DMS 273 (cell line): ENCODE measurements around the gene HAPLN2.
A peak's percentile ranks its signal among the peaks of the same experiment; 100 is the strongest.

Source experiments
- DNase-seq: peaks from one replicate; lab custom pipeline; 2025; ENCODE audit not compliant: unreplicated experiment; lab: John Stamatoyannopoulos, UW

Gene HAPLN2

GRCh38 chr1:156643778-156644092 is 24.5 kb downstream of the HAPLN2 start:
- no peak for DNase-seq

GRCh38 chr1:156644146-156644545 is 24.9 kb downstream of the HAPLN2 start:
- DNase-seq = no peak

DNA sequence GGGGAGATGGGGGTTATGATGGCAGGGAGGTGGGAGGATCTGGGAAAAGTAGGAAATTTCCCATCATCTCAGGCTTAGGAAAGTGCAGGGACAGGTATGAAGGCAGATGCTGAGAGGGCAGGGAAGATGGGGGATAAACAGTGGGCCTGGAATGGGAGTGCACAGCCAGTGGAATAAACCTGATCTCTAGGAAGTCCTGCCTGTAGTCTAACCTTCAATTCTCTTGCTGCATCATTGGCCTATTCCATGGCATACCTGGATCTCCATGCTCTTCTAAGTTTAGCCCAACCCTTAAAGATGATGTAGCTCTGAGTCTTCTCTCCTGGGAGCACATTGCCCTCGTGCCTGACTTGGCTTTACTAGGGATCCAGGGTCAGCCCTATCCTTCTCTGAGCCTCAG is 25.4 kb downstream of the HAPLN2 start:
- no peak for DNase-seq

DNA sequence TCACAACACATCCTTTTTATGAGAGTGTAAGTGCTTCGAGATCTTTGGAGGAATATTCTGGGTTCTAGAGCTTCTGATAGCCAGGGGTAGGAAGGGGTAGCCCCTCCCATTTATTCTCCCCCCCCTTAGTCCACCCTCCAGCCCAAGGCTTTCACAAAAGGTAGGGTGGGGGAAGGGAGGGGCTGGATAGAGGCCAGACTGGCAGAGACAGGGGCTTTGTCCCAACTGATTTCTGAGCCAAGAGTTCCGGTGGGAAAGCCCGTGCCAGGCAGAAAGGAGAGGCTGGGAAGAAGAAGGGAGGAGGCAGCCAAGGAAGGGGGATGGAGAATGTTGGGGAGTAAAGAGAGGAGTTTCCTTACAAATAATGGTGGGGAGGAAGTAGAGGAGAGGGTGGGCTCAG is 25.8 kb downstream of the HAPLN2 start:
- DNase-seq = no peak

GRCh38 chr1:156645666-156646065 is 26.5 kb downstream of the HAPLN2 start:
- DNase-seq = no peak

- DNase-seq = no peak
These were observed 27.6 kb downstream of the HAPLN2 start for GRCh38 chr1:156646738-156647211.

- no peak for DNase-seq
These were observed 28.1 kb downstream of the HAPLN2 start for GRCh38 chr1:156647351-156647750.

DNA sequence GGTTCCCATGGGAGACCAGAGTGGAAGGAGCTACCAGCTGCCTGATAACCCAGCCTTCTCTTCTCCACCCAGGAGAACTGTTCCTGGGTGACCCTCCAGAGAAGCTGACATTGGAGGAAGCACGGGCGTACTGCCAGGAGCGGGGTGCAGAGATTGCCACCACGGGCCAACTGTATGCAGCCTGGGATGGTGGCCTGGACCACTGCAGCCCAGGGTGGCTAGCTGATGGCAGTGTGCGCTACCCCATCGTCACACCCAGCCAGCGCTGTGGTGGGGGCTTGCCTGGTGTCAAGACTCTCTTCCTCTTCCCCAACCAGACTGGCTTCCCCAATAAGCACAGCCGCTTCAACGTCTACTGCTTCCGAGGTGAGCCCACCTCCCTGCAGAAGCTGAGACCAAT is 29.3 kb downstream of the HAPLN2 start:
- no peak for DNase-seq

DNA sequence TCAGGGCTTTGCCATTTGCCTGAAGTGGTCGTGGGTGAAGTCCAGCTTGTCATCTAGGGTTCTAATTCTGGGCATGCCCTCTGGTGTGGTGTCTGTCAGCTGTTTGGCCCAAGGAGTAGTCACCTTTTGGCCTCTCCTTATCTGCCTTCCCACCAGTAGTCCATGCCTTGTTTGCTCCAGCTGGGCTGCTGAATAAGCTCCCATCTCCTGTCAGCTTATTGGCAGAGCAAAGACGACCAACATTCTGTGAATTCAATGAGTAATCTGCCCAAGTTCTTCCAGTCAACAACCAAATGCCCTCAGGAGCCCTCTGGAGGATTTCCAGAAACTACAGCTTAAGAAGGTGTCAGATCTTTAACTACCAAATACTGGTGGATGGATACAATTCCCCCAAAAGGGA is 29.7 kb downstream of the HAPLN2 start:
- peak; percentile 61 for DNase-seq

GRCh38 chr1:156652131-156652991 is 33.1 kb downstream of the HAPLN2 start:
- peak; percentile 82 for DNase-seq

GRCh38 chr1:156652992-156653355 is 33.8 kb downstream of the HAPLN2 start:
- DNase-seq = no peak

GRCh38 chr1:156654700-156655099 is 35.5 kb downstream of the HAPLN2 start:
- DNase-seq = peak; percentile 83

DNA sequence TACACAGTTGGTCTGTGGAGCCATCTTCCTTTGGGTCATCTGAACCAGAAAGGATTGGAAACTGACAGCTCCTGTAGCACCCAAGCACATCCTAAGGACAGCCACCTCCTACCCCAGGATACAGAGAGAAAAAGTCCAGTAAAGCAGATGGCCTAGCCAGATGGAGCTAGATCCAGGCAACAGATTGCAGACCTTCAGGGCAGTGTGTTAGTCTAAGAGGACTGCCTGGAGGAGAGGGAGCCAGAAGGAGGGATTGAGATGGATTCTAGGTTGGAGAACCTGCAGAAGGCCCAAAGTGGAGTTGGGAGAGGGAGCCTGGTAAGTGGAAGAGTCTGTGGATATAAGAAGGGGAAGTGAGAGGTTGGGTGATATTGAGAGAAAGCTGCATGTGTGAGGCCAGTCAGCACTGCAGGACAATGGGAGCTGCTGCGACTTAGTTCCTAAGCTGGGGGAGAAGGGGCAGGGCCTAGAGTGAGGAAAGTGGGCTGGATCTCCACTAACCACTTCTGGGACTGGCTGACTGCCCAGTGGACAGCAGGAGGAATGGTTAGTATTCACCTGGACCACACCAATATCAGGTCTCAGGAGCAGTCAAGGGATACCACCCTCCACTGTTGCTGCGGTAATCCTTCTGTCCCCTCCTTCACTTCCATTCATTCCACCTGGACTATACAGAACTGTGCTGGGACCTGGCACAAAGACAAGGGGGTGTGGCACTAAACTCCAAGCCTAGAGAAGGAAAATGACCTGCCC is 36.1 kb downstream of the HAPLN2 start:
- DNase-seq = peak; percentile 93

- no peak for DNase-seq
These were observed 36.8 kb downstream of the HAPLN2 start for GRCh38 chr1:156655904-156656516.

DNA sequence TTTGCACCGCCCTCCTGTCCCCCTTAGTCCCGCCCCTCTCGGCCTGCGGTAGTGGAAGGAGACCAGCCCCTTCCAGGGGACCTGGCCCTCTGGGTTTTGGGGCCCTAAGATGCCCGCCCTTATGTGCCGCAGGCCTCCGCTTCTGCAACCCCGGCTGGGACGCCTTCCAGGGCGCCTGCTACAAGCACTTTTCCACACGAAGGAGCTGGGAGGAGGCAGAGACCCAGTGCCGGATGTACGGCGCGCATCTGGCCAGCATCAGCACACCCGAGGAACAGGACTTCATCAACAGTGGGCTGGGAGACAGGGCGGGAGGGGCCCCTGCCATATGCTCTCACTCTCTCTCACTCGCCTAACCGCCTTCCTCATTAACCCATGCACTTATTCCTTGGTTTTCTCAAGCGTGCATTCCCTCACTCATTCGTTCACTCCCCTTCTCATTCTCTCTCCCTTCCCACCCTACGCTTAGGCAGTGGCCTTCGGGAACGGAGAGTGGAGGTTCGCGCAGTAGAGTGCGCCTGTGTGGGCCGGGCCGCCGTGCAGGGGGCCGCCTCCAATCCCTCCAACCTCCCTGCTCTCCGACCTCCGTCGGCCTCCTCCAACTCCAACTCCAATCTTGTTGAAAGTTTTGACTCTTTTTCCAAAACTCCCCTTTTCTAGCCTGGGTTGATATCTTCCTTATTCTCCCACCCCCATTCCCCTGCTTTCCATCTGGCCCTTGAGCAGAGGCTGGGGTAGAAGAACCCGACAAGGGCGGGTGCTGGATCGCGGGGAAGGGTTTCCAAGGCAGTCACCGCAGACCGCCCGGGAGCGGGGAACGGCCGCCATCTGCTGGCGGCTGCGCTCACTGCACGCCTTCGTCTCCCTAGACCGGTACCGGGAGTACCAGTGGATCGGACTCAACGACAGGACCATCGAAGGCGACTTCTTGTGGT is 37.9 kb downstream of the HAPLN2 start:
- peak; percentile 93 for DNase-seq

GRCh38 chr1:156657741-156658319 is 38.6 kb downstream of the HAPLN2 start:
- DNase-seq = no peak

GRCh38 chr1:156658496-156658895 is 39.3 kb downstream of the HAPLN2 start:
- DNase-seq = no peak

DNA sequence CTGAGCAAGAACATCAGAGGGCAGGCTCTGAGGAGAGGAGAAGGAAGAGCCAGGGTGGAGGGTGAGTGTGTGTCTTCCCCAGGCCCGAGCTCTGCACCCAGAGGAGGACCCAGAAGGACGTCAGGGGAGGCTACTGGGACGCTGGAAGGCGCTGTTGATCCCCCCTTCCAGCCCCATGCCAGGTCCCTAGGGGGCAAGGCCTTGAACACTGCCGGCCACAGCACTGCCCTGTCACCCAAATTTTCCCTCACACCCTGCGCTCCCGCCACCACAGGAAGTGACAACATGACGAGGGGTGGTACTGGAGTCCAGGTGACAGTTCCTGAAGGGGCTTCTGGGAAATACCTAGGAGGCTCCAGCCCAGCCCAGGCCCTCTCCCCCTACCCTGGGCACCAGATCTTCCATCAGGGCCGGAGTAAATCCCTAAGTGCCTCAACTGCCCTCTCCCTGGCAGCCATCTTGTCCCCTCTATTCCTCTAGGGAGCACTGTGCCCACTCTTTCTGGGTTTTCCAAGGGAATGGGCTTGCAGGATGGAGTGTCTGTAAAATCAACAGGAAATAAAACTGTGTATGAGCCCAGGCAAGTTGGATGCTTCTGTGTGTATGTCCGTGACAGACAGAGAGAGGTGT is 39.8 kb downstream of the HAPLN2 start:
- DNase-seq = no peak

DNA sequence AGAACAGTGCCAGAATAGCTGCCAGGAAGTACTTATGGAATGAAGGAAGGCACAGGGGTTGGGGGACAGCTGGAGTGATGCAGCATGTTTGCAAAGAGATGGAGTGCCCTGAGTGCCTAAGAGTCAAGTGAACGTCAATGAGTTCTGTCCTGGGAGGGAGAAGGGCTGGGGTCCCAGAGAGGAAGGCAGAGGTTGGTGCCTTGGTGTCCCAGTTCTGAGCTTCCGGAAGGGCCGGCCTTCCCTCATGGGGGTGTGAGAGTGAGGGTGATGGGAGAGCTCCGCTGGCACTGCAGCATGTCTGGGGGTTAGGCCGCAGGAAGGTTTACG is 40.4 kb downstream of the HAPLN2 start:
- DNase-seq = no peak
